ENCODE results near the gene AMDHD1.

Gene AMDHD1, protein sequence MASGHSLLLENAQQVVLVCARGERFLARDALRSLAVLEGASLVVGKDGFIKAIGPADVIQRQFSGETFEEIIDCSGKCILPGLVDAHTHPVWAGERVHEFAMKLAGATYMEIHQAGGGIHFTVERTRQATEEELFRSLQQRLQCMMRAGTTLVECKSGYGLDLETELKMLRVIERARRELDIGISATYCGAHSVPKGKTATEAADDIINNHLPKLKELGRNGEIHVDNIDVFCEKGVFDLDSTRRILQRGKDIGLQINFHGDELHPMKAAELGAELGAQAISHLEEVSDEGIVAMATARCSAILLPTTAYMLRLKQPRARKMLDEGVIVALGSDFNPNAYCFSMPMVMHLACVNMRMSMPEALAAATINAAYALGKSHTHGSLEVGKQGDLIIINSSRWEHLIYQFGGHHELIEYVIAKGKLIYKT

DNA sequence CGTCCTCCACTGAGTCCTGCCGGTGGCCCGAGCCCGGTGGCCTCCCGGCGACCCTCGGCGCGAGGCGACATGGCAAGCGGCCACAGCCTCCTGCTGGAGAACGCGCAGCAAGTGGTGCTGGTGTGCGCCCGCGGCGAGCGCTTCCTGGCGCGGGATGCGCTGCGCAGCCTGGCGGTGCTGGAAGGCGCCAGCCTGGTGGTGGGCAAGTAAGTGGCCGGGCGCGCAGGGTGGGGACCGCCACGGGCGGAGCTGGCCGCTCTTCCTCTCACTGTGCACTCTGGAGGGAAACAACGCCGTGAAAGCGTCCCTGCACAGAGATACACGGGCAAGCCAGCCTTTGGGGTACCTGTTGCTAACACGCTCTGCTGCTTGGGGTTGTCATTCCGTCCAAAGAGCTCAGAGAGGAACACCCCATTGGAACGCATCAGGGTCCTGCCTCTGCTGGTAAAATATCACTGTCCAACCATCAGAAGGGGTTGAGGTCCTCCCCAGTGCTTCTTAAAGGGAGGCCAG, at the start of gene AMDHD1:
Gene AMDHD1, plus strand, starts transcription at position 2 of the 513 bp plus-strand sequence. Its CDS starts 68 bp downstream, at position 70.
- TF ChIP-seq, protein P1, sequence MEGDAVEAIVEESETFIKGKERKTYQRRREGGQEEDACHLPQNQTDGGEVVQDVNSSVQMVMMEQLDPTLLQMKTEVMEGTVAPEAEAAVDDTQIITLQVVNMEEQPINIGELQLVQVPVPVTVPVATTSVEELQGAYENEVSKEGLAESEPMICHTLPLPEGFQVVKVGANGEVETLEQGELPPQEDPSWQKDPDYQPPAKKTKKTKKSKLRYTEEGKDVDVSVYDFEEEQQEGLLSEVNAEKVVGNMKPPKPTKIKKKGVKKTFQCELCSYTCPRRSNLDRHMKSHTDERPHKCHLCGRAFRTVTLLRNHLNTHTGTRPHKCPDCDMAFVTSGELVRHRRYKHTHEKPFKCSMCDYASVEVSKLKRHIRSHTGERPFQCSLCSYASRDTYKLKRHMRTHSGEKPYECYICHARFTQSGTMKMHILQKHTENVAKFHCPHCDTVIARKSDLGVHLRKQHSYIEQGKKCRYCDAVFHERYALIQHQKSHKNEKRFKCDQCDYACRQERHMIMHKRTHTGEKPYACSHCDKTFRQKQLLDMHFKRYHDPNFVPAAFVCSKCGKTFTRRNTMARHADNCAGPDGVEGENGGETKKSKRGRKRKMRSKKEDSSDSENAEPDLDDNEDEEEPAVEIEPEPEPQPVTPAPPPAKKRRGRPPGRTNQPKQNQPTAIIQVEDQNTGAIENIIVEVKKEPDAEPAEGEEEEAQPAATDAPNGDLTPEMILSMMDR (IDR thresholded peaks at IDR 0.05) = peak; percentile 38; the same call in 1 of the 2 replicates

DNA sequence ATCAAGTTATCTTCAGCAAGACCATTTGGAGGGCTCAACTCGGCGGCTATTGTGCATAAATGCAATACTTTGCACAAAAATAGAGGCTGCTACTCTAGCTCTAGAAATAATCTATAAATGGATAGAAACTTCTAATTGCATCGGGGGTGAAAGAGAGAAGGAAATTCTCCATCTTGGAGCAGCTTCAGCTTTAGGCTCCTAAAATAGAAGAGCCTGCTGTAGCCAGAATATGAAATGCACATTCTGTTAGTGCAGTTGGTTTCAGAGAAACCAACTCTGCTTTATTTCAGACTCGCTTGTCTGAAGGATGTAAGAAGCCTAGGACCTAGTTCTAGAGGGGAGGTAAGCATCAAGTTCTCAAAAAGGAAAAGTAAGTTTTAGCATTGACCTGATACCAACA, 46.3 kb upstream of the AMDHD1 start:
- TF ChIP-seq, protein P1 (IDR thresholded peaks at IDR 0.05) = no peak

DNA sequence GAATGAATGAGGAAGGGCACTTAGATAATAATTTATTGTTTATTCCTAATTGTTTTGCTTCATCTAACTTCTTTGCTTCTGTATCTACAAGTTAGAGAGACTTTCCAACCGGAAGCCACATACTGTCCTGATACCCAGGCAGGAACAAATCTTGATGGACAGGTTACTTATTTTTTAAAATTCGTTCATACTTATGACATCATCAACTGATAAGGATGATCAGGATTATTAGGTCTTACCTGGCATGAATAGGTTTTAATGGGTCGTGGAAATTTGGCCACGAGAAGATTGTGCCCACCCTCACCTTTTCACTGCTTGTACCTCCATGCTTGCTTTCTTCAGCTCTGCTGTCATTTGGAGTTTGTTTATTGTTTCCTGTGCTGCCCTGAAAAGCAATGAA, 45.0 kb upstream of the AMDHD1 start:
- TF ChIP-seq, protein P1 (IDR thresholded peaks at IDR 0.05) = no peak

DNA sequence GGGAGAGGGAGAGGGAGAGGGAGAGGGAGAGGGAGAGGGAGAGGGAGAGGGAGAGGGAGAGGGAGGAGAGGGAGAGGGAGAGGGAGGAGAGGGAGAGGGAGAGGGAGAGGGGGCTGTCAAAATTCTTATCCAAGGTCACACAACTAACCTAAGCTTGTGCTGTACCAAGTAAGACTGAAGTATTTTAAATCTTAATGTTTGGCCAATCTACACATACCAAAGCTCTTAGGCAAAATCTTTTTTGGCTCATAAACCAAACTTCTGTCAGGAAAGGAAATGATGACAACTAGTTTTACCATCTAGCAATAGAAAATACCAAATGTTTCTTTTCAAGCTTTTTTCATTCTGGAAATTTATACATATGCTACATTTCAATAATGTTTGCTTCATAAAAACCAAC, 34.6 kb upstream of the AMDHD1 start:
- TF ChIP-seq, protein P1 (IDR thresholded peaks at IDR 0.05) = no peak

DNA sequence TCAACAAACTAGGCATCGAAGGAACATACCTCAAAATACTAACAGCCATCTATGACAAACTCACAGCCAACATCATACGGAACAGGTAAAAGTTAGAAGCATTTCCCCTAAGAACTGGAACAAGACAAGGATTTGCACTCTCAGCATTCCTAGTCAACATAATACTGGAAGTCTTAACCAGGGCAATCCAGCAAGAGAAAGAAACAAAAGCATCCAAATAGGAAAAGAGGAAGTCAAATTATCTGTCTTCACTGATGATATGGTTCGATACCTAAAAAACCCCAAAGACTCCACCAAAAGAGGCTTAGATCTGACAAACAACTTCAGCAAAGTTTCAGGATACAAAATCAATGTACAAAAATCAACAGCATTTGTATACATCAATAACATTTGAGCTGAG, 33.3 kb upstream of the AMDHD1 start:
- TF ChIP-seq, protein P1 (IDR thresholded peaks at IDR 0.05) = no peak

DNA sequence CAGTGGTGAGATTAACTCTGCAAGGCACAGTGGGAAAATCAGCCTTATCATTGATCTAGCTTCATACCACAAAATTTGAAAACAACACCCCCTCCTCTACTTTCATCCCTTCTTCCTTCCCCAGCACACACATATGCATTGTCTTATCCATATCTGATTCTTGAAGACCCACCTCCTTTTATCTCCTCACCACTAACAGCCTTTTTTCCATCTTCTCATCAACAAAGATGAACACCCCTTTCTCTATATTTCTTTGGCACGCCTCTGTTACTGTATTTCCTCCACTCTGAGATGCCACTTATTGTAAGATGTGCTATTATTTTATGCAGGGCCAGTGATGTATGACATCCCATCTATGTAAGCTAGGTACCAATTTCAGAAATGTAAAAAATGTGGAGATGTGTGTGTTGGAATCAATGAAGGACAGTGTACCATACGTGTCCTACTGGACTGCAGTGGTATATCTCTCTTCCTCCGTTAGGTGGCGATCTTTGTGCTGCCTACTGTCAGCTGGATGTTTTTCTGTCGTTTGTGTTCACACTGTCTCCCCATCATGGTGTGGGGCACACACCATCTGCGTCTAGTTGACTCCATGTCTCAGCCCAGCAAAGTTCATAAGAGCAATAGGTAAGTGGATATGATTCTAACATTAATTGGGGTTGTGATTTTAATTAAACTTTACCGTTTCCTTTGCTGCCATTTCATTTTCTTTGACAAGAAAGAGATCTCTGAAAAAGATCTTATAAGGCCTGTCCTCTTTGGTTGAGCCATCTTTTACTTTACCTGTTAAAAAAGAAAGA, 24.7 kb upstream of the AMDHD1 start:
- TF ChIP-seq, protein P1 (IDR thresholded peaks at IDR 0.05) = peak; percentile 88

DNA sequence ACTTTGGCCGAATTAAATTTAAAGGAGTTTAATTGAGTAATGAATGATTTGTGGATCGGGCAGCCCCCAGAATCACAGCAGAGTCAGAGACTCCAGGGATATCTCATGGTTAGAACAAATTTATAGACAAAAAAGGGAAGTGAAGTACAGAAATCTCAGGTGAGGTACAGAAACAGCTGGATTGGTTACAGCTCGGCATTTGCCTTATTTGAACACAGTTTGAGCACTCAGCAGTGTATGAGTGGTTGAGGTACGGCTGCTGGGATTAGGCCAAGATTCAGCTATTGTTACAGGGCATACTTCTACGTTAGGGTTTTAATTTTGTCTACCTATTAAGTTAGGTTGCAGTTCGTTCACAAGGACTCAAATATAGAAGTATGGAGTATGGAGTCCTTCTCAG, 24.0 kb upstream of the AMDHD1 start:
- TF ChIP-seq, protein P1 (IDR thresholded peaks at IDR 0.05) = no peak

Data from LNCAP (cell line).